HL-60 (cell line): ENCODE data around the gene GNG2.

Experiments used
- POLR2AphosphoS5 ChIP-seq: IDR thresholded peaks from 2 replicates; pipeline ENCODE4 v1.6.1; 2012; ENCODE audit warnings: low read depth
- TF ChIP-seq, protein P1 (sequence below): IDR thresholded peaks from 2 replicates; pipeline ENCODE4 v1.6.1; 2012; ENCODE audit warnings: low read depth; ENCODE audit not compliant: insufficient replicate concordance
- TF ChIP-seq, protein P2 (sequence below): IDR thresholded peaks from one replicate; pipeline ENCODE4 v1.5.1; 2011; ENCODE audit warnings: low read length, control low read depth, inconsistent platforms; ENCODE audit not compliant: insufficient read depth

DNA sequence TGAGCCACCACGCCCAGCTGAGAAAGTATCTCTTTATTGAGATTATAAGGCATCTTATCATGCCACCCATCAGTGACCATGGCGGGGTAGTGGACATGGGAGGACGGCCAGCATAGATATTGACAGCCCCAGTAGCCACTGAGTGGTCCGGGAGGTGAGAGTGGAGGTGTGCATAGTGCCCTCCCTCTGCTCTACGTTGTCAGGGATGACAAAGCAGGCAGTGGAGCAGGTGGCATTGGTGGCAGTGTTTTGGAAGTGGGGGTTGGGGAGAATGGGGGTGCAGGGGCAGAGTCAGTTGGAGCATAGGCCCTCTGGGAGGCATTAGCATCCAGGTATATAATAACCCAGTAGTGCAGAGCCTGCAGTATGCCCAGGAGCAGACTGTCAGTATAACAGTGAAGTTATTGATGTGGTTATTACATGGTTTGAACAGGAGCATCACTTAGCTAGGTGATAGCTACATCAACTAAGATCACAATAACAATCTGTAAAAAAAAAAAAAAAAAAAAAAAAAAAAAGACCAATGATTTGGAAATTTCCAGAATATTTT, 41.1 kb downstream of the GNG2 start:
- TF ChIP-seq, protein P1, sequence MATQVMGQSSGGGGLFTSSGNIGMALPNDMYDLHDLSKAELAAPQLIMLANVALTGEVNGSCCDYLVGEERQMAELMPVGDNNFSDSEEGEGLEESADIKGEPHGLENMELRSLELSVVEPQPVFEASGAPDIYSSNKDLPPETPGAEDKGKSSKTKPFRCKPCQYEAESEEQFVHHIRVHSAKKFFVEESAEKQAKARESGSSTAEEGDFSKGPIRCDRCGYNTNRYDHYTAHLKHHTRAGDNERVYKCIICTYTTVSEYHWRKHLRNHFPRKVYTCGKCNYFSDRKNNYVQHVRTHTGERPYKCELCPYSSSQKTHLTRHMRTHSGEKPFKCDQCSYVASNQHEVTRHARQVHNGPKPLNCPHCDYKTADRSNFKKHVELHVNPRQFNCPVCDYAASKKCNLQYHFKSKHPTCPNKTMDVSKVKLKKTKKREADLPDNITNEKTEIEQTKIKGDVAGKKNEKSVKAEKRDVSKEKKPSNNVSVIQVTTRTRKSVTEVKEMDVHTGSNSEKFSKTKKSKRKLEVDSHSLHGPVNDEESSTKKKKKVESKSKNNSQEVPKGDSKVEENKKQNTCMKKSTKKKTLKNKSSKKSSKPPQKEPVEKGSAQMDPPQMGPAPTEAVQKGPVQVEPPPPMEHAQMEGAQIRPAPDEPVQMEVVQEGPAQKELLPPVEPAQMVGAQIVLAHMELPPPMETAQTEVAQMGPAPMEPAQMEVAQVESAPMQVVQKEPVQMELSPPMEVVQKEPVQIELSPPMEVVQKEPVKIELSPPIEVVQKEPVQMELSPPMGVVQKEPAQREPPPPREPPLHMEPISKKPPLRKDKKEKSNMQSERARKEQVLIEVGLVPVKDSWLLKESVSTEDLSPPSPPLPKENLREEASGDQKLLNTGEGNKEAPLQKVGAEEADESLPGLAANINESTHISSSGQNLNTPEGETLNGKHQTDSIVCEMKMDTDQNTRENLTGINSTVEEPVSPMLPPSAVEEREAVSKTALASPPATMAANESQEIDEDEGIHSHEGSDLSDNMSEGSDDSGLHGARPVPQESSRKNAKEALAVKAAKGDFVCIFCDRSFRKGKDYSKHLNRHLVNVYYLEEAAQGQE = no peak
- TF ChIP-seq, protein P2, sequence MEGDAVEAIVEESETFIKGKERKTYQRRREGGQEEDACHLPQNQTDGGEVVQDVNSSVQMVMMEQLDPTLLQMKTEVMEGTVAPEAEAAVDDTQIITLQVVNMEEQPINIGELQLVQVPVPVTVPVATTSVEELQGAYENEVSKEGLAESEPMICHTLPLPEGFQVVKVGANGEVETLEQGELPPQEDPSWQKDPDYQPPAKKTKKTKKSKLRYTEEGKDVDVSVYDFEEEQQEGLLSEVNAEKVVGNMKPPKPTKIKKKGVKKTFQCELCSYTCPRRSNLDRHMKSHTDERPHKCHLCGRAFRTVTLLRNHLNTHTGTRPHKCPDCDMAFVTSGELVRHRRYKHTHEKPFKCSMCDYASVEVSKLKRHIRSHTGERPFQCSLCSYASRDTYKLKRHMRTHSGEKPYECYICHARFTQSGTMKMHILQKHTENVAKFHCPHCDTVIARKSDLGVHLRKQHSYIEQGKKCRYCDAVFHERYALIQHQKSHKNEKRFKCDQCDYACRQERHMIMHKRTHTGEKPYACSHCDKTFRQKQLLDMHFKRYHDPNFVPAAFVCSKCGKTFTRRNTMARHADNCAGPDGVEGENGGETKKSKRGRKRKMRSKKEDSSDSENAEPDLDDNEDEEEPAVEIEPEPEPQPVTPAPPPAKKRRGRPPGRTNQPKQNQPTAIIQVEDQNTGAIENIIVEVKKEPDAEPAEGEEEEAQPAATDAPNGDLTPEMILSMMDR = no peak
- TF ChIP-seq POLR2AphosphoS5 = no peak
